Gastrocnemius medialis (tissue), 4 donors: ENCODE results near the gene NTM. TPM values are rescaled to one million over a fixed set of nuclear protein-coding genes. Genes with fewer than 3 reads are reported as not detected.

Source experiments
- ATAC-seq, 2 donors: fragments of 150-250 bp; one replicate each; pipeline ENCODE4 v1.9.1; 2016
- DNase-seq, 2 donors: peaks; one replicate each; pipeline ENCODE4 v3.0.0-alpha.2; 2019
- H3K27ac ChIP-seq, 4 donors: fragments of 200-600 bp; sonication (generic); 1 replicate in 1 of 4; 2 replicates in 3 of 4; pipeline ENCODE4 v1.5.1; 2016 to 2018; ENCODE audit warnings: mild to moderate bottlenecking in 2 of 4, moderate library complexity in 1 of 4
- H3K27me3 ChIP-seq, 3 donors: fragments of 200-600 bp; sonication (generic) in 2 of 3; 1 replicate in 1 of 3; 2 replicates in 2 of 3; pipeline versions ENCODE4 v1.5.1 to v1.6.0; 2016 to 2019; ENCODE audit warnings: mild to moderate bottlenecking in 1 of 3, moderate library complexity in 1 of 3
- H3K36me3 ChIP-seq, 2 donors: fragments of 200-600 bp; sonication (generic) in 1 of 2; one replicate each; pipeline ENCODE4 v1.5.1; 2017 to 2018
- H3K4me1 ChIP-seq, 2 donors: fragments of 200-600 bp; sonication (generic) in 1 of 2; one replicate each; pipeline ENCODE4 v1.5.1; 2016 to 2017; ENCODE audit warnings: mild to moderate bottlenecking in 2 of 2
- H3K4me3 ChIP-seq, 4 donors: fragments of 200-600 bp; sonication (generic) in 3 of 4; 1 replicate in 1 of 4; 2 replicates in 3 of 4; pipeline ENCODE4 v1.5.1; 2016 to 2019; ENCODE audit warnings: mild to moderate bottlenecking in 2 of 4
- H3K9me3 ChIP-seq, 3 donors: fragments of 200-600 bp; sonication (generic) in 2 of 3; 1 replicate in 1 of 3; 2 replicates in 2 of 3; pipeline ENCODE4 v1.5.1; 2016 to 2019
- POLR2A ChIP-seq, 2 donors: fragments of 450-650 bp; IDR thresholded peaks; one replicate each; pipeline ENCODE4 v1.6.1; 2017; ENCODE audit warnings: antibody characterized with exemption in 2 of 2, mild to moderate bottlenecking in 2 of 2, moderate library complexity in 2 of 2
- in situ Hi-C, 4 donors: fragments of 200-750 bp; cut with MboI; loops; one replicate each; pipeline versions ENCODE4 v1.15.0 to v1.8.0; 2017; ENCODE audit warnings: low sequenced_read_pairs in 4 of 4
- intact Hi-C: fragments of 100-400 bp; cut with DNase I; formaldehyde crosslinking; loops from one replicate; pipeline ENCODE4 v1.15.1; 2023; ENCODE audit warnings: low total_unique reads
- total RNA-seq, 4 donors: library from RNA; depleted of rRNA; stranded (reverse); fragments of >200 nt; gene quantifications; one replicate each; pipeline versions ENCODE4 v1.1.0 to v1.2.3, GENCODE V29; 2016
- TF ChIP-seq, protein P1 (sequence below), 5 experiments: fragments of 450-650 bp in 3 of 5; fragments of 200-600 bp in 2 of 5; sonication (generic) in 2 of 5; IDR thresholded peaks in 4 of 5; conservative IDR thresholded peaks in 1 of 5; 1 replicate in 4 of 5; 2 replicates in 1 of 5; pipeline ENCODE4 v1.5.1; 2016 to 2019; ENCODE audit warnings: antibody characterized with exemption in 5 of 5, mild to moderate bottlenecking in 3 of 5, moderate library complexity in 3 of 5

Gene NTM
- total RNA-seq, 4 donors from 2014 or later: 0.69 TPM; not detected in 3

DNA sequence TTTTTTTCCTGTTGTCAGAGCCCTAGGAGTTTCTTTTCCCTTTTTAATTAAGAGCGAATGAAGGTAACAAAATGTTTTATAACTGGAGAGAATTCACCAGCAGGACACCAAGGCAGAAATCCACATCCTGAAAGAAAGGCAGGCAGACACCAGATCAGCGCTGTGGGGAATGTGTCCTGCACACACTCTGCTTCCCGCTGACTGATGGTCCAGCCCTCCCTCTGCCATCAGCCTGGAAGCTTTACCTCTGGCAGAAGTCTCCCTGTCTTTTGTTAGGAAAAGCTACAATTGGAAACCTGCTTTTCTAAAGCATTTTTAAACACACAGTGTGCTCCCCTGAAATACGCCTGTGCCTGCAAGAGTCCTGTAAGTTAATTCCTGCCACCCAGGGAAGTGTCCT lies 638.5 kb downstream of the NTM start:
- H3K36me3 ChIP-seq: no peaks in the 10 kb centered on the region
- H3K9me3 ChIP-seq: no peaks in the 10 kb centered on the region
- no peaks in the 10 kb centered on the region for H3K27me3 ChIP-seq
- ATAC-seq: no peak
- no peak for TF ChIP-seq POLR2A (IDR thresholded peaks at IDR 0.05)
- TF ChIP-seq, protein P1, sequence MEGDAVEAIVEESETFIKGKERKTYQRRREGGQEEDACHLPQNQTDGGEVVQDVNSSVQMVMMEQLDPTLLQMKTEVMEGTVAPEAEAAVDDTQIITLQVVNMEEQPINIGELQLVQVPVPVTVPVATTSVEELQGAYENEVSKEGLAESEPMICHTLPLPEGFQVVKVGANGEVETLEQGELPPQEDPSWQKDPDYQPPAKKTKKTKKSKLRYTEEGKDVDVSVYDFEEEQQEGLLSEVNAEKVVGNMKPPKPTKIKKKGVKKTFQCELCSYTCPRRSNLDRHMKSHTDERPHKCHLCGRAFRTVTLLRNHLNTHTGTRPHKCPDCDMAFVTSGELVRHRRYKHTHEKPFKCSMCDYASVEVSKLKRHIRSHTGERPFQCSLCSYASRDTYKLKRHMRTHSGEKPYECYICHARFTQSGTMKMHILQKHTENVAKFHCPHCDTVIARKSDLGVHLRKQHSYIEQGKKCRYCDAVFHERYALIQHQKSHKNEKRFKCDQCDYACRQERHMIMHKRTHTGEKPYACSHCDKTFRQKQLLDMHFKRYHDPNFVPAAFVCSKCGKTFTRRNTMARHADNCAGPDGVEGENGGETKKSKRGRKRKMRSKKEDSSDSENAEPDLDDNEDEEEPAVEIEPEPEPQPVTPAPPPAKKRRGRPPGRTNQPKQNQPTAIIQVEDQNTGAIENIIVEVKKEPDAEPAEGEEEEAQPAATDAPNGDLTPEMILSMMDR (IDR thresholded peaks at IDR 0.05 in 4 of 5, conservative IDR thresholded peaks at IDR 0.05 in 1 of 5): no peak
- H3K4me3 ChIP-seq: no peak overlapping the region
- intact Hi-C loops: no loop called here
- DNase-seq: no peak
- H3K4me1 ChIP-seq: no peaks in the 10 kb centered on the region
- in situ Hi-C loops: no loop called here
- no peak overlapping the region for H3K27ac ChIP-seq

DNA sequence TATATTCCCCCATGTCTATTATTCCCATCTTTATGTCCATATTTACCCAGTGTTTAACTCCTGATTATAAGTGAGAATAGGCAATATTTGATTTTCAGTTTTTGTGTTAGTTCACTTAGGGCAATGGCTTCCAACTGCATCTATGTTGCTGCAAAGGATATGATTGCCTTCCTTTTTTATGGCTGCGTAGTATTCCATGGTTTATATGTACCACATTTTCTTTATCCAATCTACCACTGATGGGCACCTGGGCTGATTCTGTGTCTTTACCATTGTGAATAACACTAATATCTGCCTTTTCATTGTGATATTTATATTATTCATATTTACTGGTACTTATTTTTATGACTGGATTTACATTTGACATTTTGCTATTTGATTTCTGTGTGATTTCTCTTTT lies 649.6 kb downstream of the NTM start:
- no peaks in the 10 kb centered on the region for H3K4me1 ChIP-seq
- intact Hi-C loops (no loop called here), in situ Hi-C loops (no loop called here)
- ATAC-seq (no peak), DNase-seq (no peak)
- no peaks in the 10 kb centered on the region for H3K9me3 ChIP-seq
- peaks cover 0 to 2% (median 0%) of the 10 kb centered on the region in 3 donors for H3K27me3 ChIP-seq
- no peaks in the 10 kb centered on the region for H3K36me3 ChIP-seq
- no peak overlapping the region for H3K4me3 ChIP-seq
- no peak overlapping the region for H3K27ac ChIP-seq
- no peak for TF ChIP-seq POLR2A (IDR thresholded peaks at IDR 0.05)
- TF ChIP-seq, protein P1 (IDR thresholded peaks at IDR 0.05 in 4 of 5, conservative IDR thresholded peaks at IDR 0.05 in 1 of 5): no peak

DNA sequence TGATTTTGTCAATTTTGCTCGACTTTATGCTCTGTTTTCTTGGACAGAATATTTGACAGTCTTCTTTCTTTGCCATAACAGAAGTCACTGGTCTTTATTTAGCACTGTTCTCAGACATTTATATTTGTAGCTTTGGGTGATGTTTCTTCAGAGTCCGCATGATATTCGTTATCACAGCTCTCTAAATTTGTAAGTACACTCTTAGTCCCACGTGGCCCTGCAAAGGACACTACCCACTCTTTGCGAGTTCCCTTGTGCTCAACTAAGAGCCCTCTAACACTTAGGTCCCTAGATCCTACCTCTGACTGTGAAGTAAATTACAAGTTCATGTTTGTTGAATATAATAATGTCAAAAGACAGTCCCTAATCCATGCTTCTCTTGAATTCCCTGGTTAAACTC lies 651.9 kb downstream of the NTM start:
- Histone ChIP-seq H3K4me3 (no peak overlapping the region), H3K36me3 (no peaks in the 10 kb centered on the region), H3K4me1 (no peaks in the 10 kb centered on the region), H3K27ac (no peak overlapping the region), H3K9me3 (no peaks in the 10 kb centered on the region), H3K27me3 (no peaks in the 10 kb centered on the region)
- DNase-seq: no peak
- intact Hi-C loops: no loop called here
- TF ChIP-seq, protein P1 (IDR thresholded peaks at IDR 0.05 in 4 of 5, conservative IDR thresholded peaks at IDR 0.05 in 1 of 5): no peak
- TF ChIP-seq POLR2A (IDR thresholded peaks at IDR 0.05): no peak
- no peak for ATAC-seq
- in situ Hi-C loops: no loop called here

DNA sequence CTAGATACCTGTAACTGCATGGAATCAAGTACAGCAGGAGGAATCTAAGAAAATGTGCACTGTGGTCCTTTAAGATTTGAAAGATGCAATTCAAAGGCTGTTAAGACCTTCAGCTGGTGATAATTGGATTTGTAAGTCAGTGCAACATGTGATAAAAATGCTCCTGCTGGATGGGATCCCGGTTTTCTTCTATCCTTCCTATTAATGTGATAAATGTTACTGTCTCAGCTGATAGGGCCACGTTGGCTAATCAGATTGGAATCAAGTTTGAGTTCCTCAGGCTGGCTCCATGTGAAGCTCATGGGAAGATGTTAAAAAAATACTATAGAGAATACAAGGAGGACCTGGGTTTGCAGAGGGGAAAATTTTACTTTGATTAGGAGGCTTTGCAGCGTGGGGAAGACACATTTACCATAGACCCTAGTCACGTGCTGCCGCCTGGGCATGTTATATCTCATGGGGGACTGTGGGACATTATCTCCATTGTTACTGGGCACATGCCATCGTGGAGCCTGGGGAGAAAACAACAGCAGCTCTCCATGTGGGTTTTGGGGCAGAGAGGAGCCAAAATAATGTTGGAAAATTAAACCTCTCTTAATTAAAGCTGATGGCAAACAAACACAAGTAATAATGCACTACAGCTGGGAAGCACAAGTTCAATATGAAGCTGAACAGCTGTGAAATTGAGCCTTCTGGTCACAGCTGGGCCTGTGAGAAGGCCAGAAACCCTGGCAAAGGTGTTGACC lies 652.5 kb downstream of the NTM start:
- in situ Hi-C loops: no loop called here
- TF ChIP-seq, protein P1 (IDR thresholded peaks at IDR 0.05 in 4 of 5, conservative IDR thresholded peaks at IDR 0.05 in 1 of 5): no peak
- TF ChIP-seq POLR2A (IDR thresholded peaks at IDR 0.05): no peak
- intact Hi-C loops: no loop called here
- DNase-seq (no peak), ATAC-seq (no peak)
- Histone ChIP-seq H3K27ac (no peak overlapping the region), H3K27me3 (no peaks in the 10 kb centered on the region), H3K36me3 (no peaks in the 10 kb centered on the region), H3K9me3 (no peaks in the 10 kb centered on the region), H3K4me3 (no peak overlapping the region), H3K4me1 (no peaks in the 10 kb centered on the region)
